ENCODE data around the gene TMEM222.

TMEM222 gene

DNA sequence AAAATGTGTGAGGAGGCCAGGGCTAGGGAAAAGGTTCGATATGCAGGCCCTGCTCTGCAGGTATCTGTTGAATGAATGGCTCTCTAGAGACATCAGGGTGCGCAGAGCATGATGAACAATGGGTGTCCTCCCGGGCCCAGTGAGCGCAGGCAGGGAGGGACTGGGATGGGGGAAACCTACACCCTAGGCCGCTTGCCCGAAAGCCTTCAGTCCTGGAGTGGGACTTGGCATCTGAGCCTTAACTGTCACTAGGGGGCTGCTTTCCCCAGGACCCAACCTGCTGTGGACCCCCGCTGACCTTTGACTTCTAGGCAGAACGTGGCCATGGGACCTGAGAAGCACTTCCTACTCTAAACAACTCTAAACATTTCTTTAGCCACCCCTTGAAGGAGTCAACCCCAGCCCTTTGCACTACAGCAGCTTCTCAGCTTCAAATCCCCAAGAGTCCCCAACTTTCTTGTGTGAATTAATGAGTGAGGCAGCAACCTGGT is 45.2 kb downstream of the TMEM222 start:
- Histone ChIP-seq H3K27ac (ENCODE audit: low read depth, low read length) (no peak overlapping the region), H3K4me2 (ENCODE audit: low read length) (peak overlapping the region; percentile 99)

DNA sequence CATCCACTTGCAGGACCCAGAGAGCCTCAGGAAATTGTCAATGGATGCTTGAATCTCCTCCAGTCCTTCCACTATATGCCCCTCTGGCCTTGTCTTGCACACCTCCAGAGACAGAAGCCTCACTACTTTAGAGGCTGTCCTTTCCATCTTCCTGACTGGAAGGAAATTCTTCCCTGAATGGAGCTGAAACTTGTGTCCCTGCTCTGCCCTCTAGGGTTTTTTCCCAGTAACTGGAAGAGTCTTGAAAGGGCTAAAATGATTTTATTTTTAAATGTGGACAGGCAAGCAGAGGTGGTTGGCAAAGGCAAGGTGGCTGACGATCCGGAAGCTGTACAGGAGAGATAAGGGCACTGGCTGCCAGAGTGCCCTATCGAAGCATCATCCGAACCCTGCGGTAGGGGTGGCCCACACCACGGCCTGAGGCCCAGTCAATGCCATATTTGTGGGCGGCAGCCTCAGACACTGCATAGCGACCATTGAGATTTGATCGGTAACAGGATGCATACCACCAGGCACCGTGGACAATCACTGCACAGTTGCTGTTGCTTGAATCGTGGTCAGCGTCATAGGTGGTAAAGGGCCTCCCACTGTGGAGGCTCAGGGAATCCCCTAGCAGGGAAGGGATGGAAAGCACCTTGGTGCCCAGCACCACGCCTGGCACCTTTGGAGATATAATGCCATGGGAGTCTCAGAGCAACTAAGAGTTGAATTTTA is 47.1 kb downstream of the TMEM222 start:
- TF ChIP-seq, protein P1, sequence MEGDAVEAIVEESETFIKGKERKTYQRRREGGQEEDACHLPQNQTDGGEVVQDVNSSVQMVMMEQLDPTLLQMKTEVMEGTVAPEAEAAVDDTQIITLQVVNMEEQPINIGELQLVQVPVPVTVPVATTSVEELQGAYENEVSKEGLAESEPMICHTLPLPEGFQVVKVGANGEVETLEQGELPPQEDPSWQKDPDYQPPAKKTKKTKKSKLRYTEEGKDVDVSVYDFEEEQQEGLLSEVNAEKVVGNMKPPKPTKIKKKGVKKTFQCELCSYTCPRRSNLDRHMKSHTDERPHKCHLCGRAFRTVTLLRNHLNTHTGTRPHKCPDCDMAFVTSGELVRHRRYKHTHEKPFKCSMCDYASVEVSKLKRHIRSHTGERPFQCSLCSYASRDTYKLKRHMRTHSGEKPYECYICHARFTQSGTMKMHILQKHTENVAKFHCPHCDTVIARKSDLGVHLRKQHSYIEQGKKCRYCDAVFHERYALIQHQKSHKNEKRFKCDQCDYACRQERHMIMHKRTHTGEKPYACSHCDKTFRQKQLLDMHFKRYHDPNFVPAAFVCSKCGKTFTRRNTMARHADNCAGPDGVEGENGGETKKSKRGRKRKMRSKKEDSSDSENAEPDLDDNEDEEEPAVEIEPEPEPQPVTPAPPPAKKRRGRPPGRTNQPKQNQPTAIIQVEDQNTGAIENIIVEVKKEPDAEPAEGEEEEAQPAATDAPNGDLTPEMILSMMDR (IDR thresholded peaks at IDR 0.05; ENCODE audit: low read depth, low read length, poor library complexity, severe bottlenecking): no peak
- no peak for TF ChIP-seq EZH2phosphoT487 (IDR thresholded peaks at IDR 0.05; ENCODE audit: borderline replicate concordance, low read length)
- H3K4me2 ChIP-seq (ENCODE audit: low read length): peak overlapping the region; percentile 12
- H3K36me3 ChIP-seq (ENCODE audit: control insufficient read depth, low read length): no peaks in the 10 kb centered on the region
- no peaks in the 10 kb centered on the region for H4K20me1 ChIP-seq (ENCODE audit: control insufficient read depth, insufficient read depth, low read depth, low read length)
- H3K9me2 ChIP-seq (replicated peaks; ENCODE audit: control insufficient read depth, low read length): no peaks in the 10 kb centered on the region
- peaks cover 39% of the 10 kb centered on the region for H3K4me1 ChIP-seq (ENCODE audit: control insufficient read depth, low read length)
- no peak overlapping the region for H3K4me3 ChIP-seq (ENCODE audit: low read length)
- peaks cover 13% of the 10 kb centered on the region for H3K27me3 ChIP-seq (ENCODE audit: control insufficient read depth, low read length)
- H3K27ac ChIP-seq (ENCODE audit: low read depth, low read length): no peak overlapping the region
- no peaks in the 10 kb centered on the region for H3K79me2 ChIP-seq (ENCODE audit: control insufficient read depth, low read length)
- peaks cover 3% of the 10 kb centered on the region; the same call in 1 of the 2 replicates for H3F3A ChIP-seq (ENCODE audit: control insufficient read depth, insufficient read depth)
- H3K9me3 ChIP-seq (ENCODE audit: control insufficient read depth, insufficient read depth, low read length): no peaks in the 10 kb centered on the region

More for the DNA sequence above, 45.2 kb downstream of the TMEM222 start:
- Histone ChIP-seq H3F3A (ENCODE audit: control insufficient read depth, insufficient read depth) (peaks cover 3% of the 10 kb centered on the region; the same call in 1 of the 2 replicates), H3K79me2 (ENCODE audit: control insufficient read depth, low read length) (no peaks in the 10 kb centered on the region), H3K4me1 (ENCODE audit: control insufficient read depth, low read length) (peaks cover 39% of the 10 kb centered on the region), H3K9me2 (replicated peaks; ENCODE audit: control insufficient read depth, low read length) (no peaks in the 10 kb centered on the region), H4K20me1 (ENCODE audit: control insufficient read depth, insufficient read depth, low read depth, low read length) (no peaks in the 10 kb centered on the region), H3K9me3 (ENCODE audit: control insufficient read depth, insufficient read depth, low read length) (no peaks in the 10 kb centered on the region), H3K27me3 (ENCODE audit: control insufficient read depth, low read length) (peaks cover 13% of the 10 kb centered on the region), H3K4me3 (ENCODE audit: low read length) (peak overlapping the region; percentile 83), H3K36me3 (ENCODE audit: control insufficient read depth, low read length) (no peaks in the 10 kb centered on the region)
- TF ChIP-seq, protein P1 (IDR thresholded peaks at IDR 0.05; ENCODE audit: low read depth, low read length, poor library complexity, severe bottlenecking): no peak
- no peak for TF ChIP-seq EZH2phosphoT487 (IDR thresholded peaks at IDR 0.05; ENCODE audit: borderline replicate concordance, low read length)

- H3K4me1 ChIP-seq (ENCODE audit: control insufficient read depth, low read length): peaks cover 14% of the 10 kb centered on the region
- peaks cover 5% of the 10 kb centered on the region for H3K27me3 ChIP-seq (ENCODE audit: control insufficient read depth, low read length)
- H3K9me2 ChIP-seq (replicated peaks; ENCODE audit: control insufficient read depth, low read length): no peaks in the 10 kb centered on the region
- H3K4me3 ChIP-seq (ENCODE audit: low read length): no peak overlapping the region
- H4K20me1 ChIP-seq (ENCODE audit: control insufficient read depth, insufficient read depth, low read depth, low read length): no peaks in the 10 kb centered on the region
- no peaks in the 10 kb centered on the region for H3K9me3 ChIP-seq (ENCODE audit: control insufficient read depth, insufficient read depth, low read length)
- peaks cover 3% of the 10 kb centered on the region; the same call in 1 of the 2 replicates for H3F3A ChIP-seq (ENCODE audit: control insufficient read depth, insufficient read depth)
- no peak overlapping the region for H3K4me2 ChIP-seq (ENCODE audit: low read length)
- TF ChIP-seq, protein P1 (IDR thresholded peaks at IDR 0.05; ENCODE audit: low read depth, low read length, poor library complexity, severe bottlenecking): no peak
- TF ChIP-seq EZH2phosphoT487 (IDR thresholded peaks at IDR 0.05; ENCODE audit: borderline replicate concordance, low read length): no peak
- H3K79me2 ChIP-seq (ENCODE audit: control insufficient read depth, low read length): no peaks in the 10 kb centered on the region
- no peak overlapping the region for H3K27ac ChIP-seq (ENCODE audit: low read depth, low read length)
- no peaks in the 10 kb centered on the region for H3K36me3 ChIP-seq (ENCODE audit: control insufficient read depth, low read length)
Measured at GRCh38 chr1:27372022-27372807, 50.3 kb downstream of the TMEM222 start.

All from DOHH2 (cell line).